Measurements from ENCODE around the gene PREX1. TPM values are rescaled to one million over a fixed set of nuclear protein-coding genes. Genes with fewer than 3 reads are reported as not detected.
"Not testable (repeated sequence)": the region's sequence is repeated elsewhere in the genome, so short reads cannot be mapped to it uniquely, and the experiment has no call there.

PREX1 gene, protein sequence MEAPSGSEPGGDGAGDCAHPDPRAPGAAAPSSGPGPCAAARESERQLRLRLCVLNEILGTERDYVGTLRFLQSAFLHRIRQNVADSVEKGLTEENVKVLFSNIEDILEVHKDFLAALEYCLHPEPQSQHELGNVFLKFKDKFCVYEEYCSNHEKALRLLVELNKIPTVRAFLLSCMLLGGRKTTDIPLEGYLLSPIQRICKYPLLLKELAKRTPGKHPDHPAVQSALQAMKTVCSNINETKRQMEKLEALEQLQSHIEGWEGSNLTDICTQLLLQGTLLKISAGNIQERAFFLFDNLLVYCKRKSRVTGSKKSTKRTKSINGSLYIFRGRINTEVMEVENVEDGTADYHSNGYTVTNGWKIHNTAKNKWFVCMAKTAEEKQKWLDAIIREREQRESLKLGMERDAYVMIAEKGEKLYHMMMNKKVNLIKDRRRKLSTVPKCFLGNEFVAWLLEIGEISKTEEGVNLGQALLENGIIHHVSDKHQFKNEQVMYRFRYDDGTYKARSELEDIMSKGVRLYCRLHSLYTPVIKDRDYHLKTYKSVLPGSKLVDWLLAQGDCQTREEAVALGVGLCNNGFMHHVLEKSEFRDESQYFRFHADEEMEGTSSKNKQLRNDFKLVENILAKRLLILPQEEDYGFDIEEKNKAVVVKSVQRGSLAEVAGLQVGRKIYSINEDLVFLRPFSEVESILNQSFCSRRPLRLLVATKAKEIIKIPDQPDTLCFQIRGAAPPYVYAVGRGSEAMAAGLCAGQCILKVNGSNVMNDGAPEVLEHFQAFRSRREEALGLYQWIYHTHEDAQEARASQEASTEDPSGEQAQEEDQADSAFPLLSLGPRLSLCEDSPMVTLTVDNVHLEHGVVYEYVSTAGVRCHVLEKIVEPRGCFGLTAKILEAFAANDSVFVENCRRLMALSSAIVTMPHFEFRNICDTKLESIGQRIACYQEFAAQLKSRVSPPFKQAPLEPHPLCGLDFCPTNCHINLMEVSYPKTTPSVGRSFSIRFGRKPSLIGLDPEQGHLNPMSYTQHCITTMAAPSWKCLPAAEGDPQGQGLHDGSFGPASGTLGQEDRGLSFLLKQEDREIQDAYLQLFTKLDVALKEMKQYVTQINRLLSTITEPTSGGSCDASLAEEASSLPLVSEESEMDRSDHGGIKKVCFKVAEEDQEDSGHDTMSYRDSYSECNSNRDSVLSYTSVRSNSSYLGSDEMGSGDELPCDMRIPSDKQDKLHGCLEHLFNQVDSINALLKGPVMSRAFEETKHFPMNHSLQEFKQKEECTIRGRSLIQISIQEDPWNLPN (N-terminal part only)
- polyA plus RNA-seq (ENCODE audit: insufficient read length in 3 of 3), result 10 to 100 TPM; 13.0 to 17.3 (median 14.3) TPM
- long read RNA-seq, donor 1, result 0 reads
- long read RNA-seq, donor 2, full-length matches to known transcripts, result 3 of 3 reads
- long read RNA-seq, donor 2, partial matches to known transcripts, result 0 of 3 reads
- long read RNA-seq, donor 2, other reads (novel, unspliced or antisense), result 0 of 3 reads
- long read RNA-seq, donor 3, result 0 reads
- long read RNA-seq, donor 4, full-length matches to known transcripts, result 2 of 14 reads
- long read RNA-seq, donor 4, partial matches to known transcripts, result 12 of 14 reads
- long read RNA-seq, donor 4, other reads (novel, unspliced or antisense), result 0 of 14 reads
- long read RNA-seq, donor 5, result 0 reads
- long read RNA-seq, donor 6, result 0 reads
- long read RNA-seq, donor 7, full-length matches to known transcripts, result 2 of 2 reads
- long read RNA-seq, donor 7, partial matches to known transcripts, result 0 of 2 reads
- long read RNA-seq, donor 7, other reads (novel, unspliced or antisense), result 0 of 2 reads
- long read RNA-seq, donor 8, full-length matches to known transcripts, result 1 of 1 reads
- long read RNA-seq, donor 8, partial matches to known transcripts, result 0 of 1 reads
- long read RNA-seq, donor 8, other reads (novel, unspliced or antisense), result 0 of 1 reads
- long read RNA-seq, donor 9, result 0 reads
- long read RNA-seq, donor 10, result 0 reads
- long read RNA-seq, donor 11, partial matches to known transcripts, result 0 of 1 reads
- long read RNA-seq, donor 11, other reads (novel, unspliced or antisense), result 0 of 1 reads
- long read RNA-seq, donor 12, full-length matches to known transcripts, result 1 of 1 reads
- long read RNA-seq, donor 12, partial matches to known transcripts, result 0 of 1 reads
- long read RNA-seq, donor 12, other reads (novel, unspliced or antisense), result 0 of 1 reads
- long read RNA-seq, donor 13, full-length matches to known transcripts, result 1 of 1 reads
- long read RNA-seq, donor 13, partial matches to known transcripts, result 0 of 1 reads
- long read RNA-seq, donor 13, other reads (novel, unspliced or antisense), result 0 of 1 reads
- long read RNA-seq, donor 14, full-length matches to known transcripts, result 1 of 1 reads
- long read RNA-seq, donor 14, partial matches to known transcripts, result 0 of 1 reads
- long read RNA-seq, donor 14, other reads (novel, unspliced or antisense), result 0 of 1 reads
- long read RNA-seq, donor 15, full-length matches to known transcripts, result 4 of 4 reads
- long read RNA-seq, donor 15, partial matches to known transcripts, result 0 of 4 reads
- long read RNA-seq, donor 15, other reads (novel, unspliced or antisense), result 0 of 4 reads
- long read RNA-seq, donor 16, full-length matches to known transcripts, result 1 of 1 reads
- long read RNA-seq, donor 16, partial matches to known transcripts, result 0 of 1 reads
- long read RNA-seq, donor 16, other reads (novel, unspliced or antisense), result 0 of 1 reads

DNA sequence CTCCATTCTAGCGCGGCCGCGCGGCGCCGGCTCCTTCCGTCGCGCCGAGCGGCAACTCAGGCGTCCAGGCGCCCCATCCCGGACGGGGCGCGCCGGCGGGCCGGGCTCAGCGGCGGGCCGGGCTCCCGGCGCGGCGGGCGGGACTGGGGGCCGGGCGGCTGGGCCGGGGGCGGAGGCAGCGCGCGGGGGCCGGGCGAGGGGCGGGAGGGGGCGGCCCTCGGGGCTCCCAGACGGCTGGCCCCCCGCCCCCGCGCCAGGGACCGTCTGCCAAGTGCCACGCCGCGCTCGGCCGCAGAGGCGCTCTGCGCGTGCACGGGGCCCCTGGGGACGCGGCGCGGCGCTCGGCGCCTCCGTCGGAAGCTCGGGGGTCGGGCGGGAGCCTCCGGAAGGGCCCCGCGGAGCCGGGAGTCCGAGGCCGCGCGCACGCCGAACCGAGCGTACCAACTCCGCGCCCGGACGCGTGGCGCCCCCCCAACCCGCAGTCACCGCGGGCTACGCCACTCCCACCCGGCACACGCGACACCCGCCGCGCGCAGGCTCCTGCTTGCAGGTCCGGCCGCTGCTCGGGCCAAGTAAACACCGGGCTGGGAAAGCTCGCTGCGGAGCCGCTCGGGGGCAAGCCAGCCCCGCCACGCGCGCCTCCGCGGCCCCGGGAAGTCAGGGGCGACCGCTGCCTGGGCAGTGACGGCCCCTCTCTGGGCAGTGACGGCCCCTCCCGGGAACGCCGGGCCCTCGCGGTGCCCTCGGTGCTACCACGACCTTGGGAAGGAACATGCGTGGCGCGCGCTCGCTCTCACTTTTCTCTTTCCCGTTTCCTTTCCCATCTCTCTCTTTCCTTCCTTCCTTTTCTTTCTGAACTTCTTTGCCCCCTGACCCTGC is at the start of gene PREX1:
Gene PREX1, minus strand, starts transcription at position 145 of the 879 bp plus-strand sequence. Its CDS starts 139 bp downstream, at position 6.
- DNase-seq, result peak; percentile 72

DNA sequence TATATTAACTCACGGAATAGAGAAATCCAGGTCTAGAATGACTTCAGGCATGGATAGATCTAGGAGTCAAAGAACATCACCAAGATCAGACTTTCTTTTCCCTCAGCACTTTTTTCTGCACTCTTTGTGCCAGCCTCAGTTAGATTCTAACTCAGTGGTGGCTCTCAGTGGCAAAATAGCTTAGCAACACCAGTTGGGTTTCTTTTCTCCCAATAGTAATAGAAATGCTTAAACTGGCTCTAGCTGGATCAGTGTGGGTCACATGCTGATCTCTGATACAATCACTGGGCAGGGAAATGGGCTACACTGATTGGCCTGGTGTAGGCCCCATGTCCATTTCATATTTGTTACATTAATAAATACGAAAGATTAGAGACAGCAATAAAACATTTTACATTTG is 49.5 kb upstream of the PREX1 start:
- no peak for DNase-seq

DNA sequence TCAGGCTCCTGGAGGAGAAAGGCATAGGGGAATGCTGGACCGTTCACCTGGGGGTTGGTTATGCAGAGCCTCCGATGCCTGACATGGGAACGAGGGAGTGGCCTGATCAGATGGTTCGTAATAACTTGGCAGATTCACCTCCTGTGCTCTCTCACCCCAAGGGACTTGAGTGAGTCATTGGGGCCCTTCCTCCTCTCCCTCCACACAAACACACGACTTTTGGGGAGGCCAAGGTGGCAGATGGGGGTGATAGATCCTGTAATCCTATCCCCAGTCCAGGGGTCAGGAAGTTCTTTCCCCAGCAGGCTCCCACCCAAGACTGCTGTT is 48.1 kb upstream of the PREX1 start:
- DNase-seq, result no peak

DNA sequence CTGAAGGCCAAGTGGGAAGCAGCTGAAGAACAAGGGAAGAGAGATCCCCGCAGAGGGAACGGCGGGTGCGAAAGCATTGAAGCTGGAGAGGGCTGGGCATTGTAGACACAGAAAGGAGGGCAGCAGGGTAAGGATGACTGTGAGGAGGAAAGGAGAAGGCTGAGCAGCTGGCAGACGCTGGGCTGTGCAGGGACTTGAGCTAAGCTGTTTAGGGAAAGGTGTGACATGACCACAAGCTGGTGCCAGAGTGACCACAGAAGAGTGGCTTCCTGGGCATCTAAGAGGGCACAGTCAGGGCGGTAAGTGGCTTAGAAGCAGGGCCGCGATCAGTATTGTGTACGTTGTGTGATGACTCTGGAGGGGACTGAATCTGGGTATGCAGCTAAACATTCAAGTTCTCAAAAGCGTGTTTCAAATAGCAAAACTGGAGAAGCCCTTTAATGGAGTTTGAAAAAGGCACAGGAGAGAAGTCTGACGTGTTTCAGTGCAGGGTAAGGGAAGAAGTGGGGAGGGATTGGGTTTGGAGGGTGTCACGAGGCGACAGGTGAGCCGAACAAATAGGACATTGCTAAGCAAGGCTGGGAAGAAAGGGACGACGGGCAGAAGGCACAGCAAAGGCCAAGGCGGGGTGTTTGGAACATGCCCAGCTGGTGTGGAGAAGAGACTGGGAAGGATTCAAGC is 47.6 kb upstream of the PREX1 start:
- no peak for DNase-seq

DNA sequence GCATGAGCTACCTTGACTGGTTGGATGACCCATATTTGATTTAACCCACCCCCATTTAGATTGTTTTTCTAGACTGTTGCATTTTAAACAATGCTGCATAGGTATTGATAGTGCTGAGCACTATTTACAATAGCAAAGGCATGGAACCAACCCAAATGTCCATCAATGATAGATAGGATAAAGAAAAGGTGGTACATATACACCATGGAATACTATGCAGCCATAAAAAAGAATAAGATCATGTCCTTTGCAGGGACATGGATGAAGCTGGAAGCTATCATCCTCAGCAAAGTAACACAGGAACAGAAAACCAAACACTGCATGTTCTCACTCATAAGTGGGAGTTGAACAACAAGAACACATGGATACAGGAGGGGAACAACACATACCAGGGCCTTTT is 41.6 kb upstream of the PREX1 start:
- not testable (repeated sequence) for DNase-seq

DNA sequence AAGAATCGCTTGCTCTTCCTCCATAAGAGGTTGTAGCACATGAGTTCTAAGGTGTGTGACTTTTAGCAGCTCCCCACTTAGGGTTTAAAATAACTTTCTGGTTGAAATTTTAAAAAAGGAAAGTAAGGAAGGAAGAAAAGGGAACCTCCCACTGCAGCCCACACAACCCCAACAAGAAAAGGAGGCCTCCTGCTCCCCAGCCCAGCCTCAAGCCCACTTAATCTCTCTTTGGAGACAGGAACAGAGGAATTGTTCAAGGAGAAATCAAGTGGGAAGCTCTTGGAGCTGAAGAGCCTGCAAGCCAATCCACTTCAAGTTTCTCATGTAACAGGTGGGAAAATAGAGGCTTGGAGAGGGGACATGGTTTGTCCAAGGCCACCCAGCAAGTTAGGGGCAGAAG is 39.1 kb upstream of the PREX1 start:
- DNase-seq, result no peak

DNA sequence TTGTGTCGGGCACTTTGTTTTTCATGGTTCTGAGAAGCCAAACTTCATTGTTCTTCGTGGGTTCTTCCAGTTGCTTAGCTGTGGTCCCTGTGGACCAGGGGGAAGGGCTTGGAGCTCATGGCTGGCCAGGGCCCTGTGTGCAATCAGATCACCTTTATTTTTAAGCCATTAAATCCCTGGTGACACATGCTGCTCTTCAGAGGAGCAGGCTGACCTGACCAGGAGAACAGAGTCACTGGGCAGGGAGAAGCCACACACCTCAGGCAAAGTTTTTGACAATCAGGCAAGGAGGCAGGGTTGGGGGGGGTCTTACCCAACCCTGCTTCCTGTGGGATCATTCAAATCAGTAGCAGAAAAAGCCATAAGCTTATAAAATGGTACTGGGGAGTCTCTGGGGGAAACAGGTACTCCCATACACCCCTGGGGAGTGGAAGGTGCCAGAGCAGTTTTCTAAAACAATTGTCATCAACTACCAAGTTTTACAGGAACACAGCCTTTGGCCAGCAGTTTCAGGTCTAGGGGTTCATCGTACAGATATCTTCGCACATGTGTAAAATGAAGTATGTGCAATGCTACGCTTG is 37.0 kb upstream of the PREX1 start:
- no peak for DNase-seq

DNA sequence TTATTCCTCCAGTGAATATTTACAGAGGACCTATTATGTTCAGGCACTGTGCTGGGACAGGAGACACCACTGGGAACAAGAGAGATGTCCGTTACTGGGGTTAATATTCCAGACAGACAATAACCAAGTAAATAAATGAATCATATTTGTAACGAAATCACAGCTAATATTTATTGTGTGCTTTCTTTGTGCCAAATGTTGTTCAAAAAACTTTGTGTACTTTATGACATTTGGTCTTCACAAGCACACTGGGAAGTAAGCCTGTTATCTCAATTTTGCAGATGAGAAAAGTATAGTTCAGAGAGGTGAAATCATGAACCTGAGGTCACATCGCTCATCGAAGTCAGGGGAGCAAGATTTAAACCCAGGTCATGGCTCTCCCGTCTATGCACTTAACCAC is 36.5 kb upstream of the PREX1 start:
- DNase-seq, result no peak

DNA sequence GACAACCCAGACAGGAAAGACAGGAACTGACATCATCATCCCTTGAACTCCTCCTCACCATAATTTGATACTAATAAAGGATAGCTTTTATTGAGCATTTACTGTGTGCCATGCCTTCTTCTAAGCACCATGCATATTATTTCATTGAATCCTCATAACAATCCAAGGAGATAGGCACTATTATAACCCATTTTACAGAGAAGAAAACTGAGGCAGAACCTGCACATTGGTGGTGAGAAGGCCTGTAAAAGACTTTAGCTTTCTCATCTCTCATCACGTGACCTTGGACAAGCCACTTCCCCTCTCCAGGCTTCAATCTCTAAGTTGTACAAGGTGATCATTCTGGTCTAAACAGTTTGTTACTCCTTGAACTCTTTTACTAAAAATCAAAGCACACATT is 34.5 kb upstream of the PREX1 start:
- no peak for DNase-seq

DNA sequence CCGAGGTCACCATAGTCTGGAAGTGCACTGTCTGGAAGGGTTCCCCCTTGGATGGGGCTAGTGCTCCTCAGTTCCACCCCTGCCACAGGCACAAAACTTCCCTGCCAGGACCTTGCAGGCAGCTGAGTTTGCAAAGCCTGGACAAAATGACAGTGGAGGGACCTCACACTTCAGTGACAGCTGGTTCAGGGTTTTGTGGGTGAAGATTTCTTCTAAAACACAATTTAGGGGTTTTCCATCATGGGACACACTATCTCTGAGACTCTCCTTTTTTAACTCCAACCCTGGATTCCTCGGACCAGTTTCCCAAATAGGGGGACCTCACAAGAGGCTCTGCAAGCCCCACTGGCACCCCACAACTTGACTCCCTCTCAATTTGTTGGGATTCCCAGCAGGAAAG is 33.6 kb upstream of the PREX1 start:
- no peak for DNase-seq

DNA sequence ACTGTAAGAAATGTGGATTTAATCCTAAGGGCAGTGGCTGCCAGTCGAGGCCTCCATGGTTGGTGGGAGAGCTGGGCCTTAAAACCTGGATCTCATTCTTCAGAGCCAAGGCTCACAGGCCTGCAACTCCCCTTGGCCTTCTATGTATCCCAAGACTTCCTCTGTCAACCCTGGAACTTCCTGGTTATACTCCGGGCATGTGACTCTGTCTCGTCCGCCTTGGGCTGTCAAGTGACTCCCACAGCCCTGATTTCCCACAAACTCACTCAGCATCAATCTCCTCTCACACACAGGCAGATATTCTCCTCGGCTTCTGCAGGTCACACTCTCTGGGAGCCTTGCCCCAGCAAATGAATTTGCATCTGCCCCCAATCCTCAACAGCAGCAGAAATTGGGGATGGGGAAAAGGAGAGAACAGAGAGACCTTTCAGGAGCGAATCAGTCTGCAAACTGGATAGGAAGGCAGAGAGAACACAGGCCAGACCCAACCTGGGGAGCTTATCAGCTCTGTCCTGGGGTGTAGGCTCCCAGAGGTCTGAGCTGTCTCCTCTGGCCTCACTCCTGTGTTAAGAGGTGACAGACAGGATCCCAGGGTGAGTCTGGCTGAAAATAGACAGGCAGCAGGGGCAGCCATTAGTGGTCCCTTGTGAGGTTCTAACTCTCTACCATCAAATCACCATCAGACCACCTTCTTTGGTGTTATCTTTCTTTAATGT is 30.4 kb upstream of the PREX1 start:
- DNase-seq, result no peak

DNA sequence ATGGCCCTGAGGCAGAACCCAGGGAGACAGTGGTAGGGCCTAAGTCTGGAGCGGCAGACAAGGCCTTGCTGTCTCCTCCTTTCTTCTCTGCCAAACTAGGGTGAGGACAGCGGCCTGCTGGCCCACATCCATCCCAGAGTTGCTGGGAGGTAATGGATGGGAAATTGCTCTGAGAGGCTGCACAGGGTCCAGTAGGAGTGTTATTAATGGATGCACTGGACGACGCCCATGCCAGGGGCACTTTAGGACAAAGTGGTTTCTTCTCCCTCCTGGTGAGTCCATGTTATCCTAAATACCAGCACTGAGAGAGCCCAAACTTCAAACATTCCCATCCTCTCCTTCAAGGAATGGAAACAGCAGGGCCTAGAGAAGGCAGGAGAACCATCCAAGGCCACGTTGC is 28.3 kb upstream of the PREX1 start:
- DNase-seq, result no peak

DNA sequence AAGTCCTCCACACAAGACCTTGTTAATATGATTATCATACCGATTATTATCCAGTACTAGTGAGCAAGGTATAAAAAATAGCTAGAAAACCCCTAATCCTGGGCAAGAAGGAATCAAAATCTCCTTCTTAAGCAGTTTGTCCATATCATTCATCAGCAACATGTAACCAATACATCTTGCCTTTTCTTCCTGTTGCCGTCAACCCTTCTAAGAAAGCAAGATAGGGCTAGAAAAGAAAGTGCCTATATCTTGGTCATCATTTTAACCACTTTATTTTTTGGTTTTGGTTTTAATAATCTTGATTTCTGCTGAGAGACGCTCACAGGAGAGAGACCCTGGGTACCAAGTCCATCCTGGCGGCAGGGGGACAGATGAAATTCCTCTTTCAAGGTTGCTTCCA is 27.2 kb upstream of the PREX1 start:
- no peak for DNase-seq

DNA sequence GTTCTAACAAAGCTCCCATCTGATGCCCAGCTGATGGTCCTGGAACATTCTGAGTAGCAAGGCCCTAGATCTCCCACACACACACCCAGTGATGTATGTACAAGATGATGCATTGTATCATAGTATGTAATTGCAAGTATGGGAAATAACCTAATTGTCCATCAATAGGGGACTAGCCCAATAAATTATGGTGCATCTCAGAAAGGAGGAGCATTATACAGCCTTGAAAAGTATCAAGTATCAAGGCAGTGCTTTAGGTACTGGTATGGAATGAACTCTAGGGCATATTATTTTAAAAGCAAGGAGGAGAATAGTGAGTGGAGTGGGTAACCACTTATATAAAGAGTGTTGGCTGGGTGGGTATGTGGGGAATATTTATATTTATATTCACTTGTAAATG is 24.8 kb upstream of the PREX1 start:
- no peak for DNase-seq

DNA sequence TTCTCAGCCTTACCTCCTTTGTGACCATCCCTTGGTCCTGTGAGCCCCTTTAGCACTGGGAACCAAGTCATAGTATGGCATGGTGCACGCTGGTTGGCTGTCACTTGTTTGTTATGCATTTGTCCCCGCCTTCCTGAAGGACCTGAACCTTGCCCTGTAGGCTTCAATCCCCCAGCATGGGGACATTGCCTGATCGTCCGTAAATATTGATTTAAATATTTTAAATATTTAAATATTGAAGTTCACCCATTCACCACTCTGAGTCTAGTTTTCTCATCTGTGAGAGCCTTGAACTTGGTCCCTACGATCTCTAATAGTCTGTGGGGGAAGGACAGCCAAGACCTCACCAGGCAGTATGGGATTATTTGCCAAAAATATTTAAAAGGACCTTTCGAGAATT is 23.8 kb upstream of the PREX1 start:
- no peak for DNase-seq

DNA sequence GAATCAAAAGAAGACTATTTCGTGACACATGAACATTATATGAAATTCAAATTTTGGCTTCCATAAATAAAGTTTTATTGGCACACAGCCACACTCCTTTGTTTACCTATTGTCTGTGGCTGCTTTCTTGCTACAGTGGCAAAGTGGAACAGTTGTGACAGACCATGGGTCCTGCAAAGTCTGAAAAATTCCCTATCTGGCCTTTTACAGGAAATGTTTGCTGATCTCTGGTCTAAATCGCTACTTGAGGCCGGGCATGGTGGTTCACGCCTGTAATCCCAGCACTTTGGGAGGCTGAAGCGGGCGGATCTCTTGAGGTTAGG is 23.1 kb upstream of the PREX1 start:
- DNase-seq, result no peak
